Sigmoid colon (tissue), 7 donors: ENCODE results near the gene COL23A1. TPM values are rescaled to one million over a fixed set of nuclear protein-coding genes. Genes with fewer than 3 reads are reported as not detected.
A peak's percentile ranks its signal among the peaks of the same experiment; 100 is the strongest.

Source experiments
- DNase-seq: peaks from one replicate; pipeline ENCODE4 v3.0.0-alpha.2; 2019
- H3K27ac ChIP-seq, 4 donors: fragments of 200-600 bp; sonication (generic); one replicate each; pipeline ENCODE4 v1.5.1; 2016 to 2019; ENCODE audit warnings: mild to moderate bottlenecking in 1 of 4
- H3K27me3 ChIP-seq, 3 donors: fragments of 200-600 bp; sonication (generic); one replicate each; pipeline ENCODE4 v1.5.1; 2019; ENCODE audit warnings: mild to moderate bottlenecking in 1 of 3
- H3K36me3 ChIP-seq, 4 donors: fragments of 200-600 bp; sonication (generic); one replicate each; pipeline ENCODE4 v1.5.1; 2016 to 2019
- H3K4me1 ChIP-seq, 4 donors: fragments of 200-600 bp; sonication (generic); one replicate each; pipeline ENCODE4 v1.5.1; 2017 to 2019
- H3K4me3 ChIP-seq, 4 donors: fragments of 200-600 bp; sonication (generic); one replicate each; pipeline ENCODE4 v1.5.1; 2017 to 2019; ENCODE audit warnings: mild to moderate bottlenecking in 2 of 4, moderate library complexity in 1 of 4
- H3K9me3 ChIP-seq, 4 donors: fragments of 200-600 bp in 3 of 4; sonication (generic) in 3 of 4; one replicate each; pipeline versions ENCODE4 v1.5.1 to v1.6.1; 2013 to 2019
- EP300 ChIP-seq, 4 donors: sonication (generic); formaldehyde crosslinking; IDR thresholded peaks; one replicate each; pipeline ENCODE4 v1.6.1; 2017; ENCODE audit warnings: antibody characterized with exemption in 4 of 4
- POLR2A ChIP-seq, 2 donors: fragments of 450-650 bp; IDR thresholded peaks; one replicate each; pipeline ENCODE4 v1.6.1; 2016; ENCODE audit warnings: antibody characterized with exemption in 2 of 2, mild to moderate bottlenecking in 2 of 2, moderate library complexity in 2 of 2
- POLR2AphosphoS5 ChIP-seq, 4 donors: sonication (generic); formaldehyde crosslinking; IDR thresholded peaks; one replicate each; pipeline ENCODE4 v1.6.1; 2017; ENCODE audit warnings: antibody characterized with exemption in 4 of 4
- WGBS, 2 donors: extraction: QIAGEN DNeasy Blood & Tissue Kit; methylation state at CpG; one replicate each; pipeline ENCODE4 v1.1.7; 2013; 5-methylcytosine and 5-hydroxymethylcytosine counted together
- intact Hi-C: fragments of 100-400 bp; cut with DNase I; formaldehyde crosslinking; loops from one replicate; pipeline ENCODE4 v1.15.1; 2023
- polyA plus RNA-seq, 3 donors: library from polyadenylated mRNA; stranded (reverse); fragments of 200-250 nt; gene quantifications; one replicate each; pipeline ENCODE4 v1.2.3, GENCODE V29; 2013
- total RNA-seq, 4 donors: library from RNA; depleted of rRNA; stranded (reverse); fragments of >200 nt; gene quantifications; one replicate each; pipeline ENCODE4 v1.1.0, GENCODE V29; 2016
- TF ChIP-seq, protein P1 (sequence below), 4 experiments: fragments of 450-650 bp in 3 of 4; fragments of 200-600 bp in 1 of 4; IDR thresholded peaks; one replicate each; pipeline ENCODE4 v1.5.1; 2016 to 2019; ENCODE audit warnings: antibody characterized with exemption in 4 of 4, mild to moderate bottlenecking in 3 of 4, moderate library complexity in 2 of 4
- donor health status: healthy with polysubstance abuse.
- donor health status: Bipolar disorder and iron deficiency.
- donor health status: healthy.

COL23A1 gene
- total and polyA plus RNA-seq, 7 donors: 0.28 to 1.2 (median 0.57) TPM; not detected in 1

DNA sequence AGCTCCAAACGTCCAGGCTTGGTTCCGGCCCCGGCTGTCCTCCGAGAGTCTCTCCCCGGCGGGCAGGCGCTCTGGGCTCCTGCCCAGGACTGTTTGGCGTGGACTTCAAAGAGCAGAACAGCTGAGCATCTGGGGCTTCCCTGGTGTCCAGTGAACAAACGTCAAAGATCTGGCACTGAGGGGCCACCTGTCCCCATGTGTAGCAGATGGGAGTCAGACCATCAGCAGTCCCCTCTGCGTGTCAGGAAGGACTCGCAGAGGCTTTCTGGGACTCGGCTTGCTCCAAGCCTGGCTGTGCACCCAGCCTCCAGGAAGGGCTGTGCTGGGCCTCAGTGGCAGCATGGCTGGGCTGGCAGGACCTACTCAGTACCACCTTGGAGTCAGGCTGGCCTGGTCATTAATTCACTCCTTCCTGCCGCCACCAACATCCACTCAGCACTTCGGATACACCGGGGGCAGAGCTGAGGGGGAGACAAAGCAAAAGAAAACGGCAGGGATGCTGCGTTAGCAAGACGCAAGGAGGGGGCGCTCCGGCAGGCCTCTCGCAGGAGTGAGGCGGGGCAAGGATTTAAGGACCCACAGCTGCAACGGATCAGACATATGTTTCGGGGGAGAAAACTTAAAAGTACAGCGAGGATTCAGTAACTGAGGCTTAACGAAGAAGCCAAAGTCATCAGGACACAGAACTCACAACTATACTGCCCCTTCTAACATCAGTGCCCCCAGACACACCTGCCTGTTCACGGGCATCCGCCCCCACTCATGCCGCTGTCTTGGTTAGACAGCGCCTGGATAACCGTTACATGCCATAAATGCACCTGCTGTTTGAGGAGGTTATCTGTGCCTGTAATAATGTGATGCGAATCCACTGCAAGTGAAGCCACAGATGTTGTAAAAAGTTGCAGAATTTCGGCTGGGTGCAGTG lies 193.1 kb downstream of the COL23A1 start:
- H3K36me3 ChIP-seq: no peaks in the 10 kb centered on the region
- DNase-seq: peak; percentile 62
- intact Hi-C loops: no loop called here
- 64 to 65% methylated on average over 33 of the region's 33 CpGs for WGBS, 2 donors
- peaks cover 0 to 6% (median 0%) of the 10 kb centered on the region in 4 donors for H3K4me1 ChIP-seq
- TF ChIP-seq, protein P1, sequence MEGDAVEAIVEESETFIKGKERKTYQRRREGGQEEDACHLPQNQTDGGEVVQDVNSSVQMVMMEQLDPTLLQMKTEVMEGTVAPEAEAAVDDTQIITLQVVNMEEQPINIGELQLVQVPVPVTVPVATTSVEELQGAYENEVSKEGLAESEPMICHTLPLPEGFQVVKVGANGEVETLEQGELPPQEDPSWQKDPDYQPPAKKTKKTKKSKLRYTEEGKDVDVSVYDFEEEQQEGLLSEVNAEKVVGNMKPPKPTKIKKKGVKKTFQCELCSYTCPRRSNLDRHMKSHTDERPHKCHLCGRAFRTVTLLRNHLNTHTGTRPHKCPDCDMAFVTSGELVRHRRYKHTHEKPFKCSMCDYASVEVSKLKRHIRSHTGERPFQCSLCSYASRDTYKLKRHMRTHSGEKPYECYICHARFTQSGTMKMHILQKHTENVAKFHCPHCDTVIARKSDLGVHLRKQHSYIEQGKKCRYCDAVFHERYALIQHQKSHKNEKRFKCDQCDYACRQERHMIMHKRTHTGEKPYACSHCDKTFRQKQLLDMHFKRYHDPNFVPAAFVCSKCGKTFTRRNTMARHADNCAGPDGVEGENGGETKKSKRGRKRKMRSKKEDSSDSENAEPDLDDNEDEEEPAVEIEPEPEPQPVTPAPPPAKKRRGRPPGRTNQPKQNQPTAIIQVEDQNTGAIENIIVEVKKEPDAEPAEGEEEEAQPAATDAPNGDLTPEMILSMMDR (IDR thresholded peaks at IDR 0.05): no peak
- TF ChIP-seq POLR2AphosphoS5 (IDR thresholded peaks at IDR 0.05): no peak
- no peak for TF ChIP-seq EP300 (IDR thresholded peaks at IDR 0.05)
- TF ChIP-seq POLR2A (IDR thresholded peaks at IDR 0.05): no peak
- no peak overlapping the region for H3K4me3 ChIP-seq
- H3K27me3 ChIP-seq: peaks cover 0 to 20% (median 0%) of the 10 kb centered on the region in 3 donors
- no peak overlapping the region for H3K27ac ChIP-seq
- no peaks in the 10 kb centered on the region for H3K9me3 ChIP-seq

DNA sequence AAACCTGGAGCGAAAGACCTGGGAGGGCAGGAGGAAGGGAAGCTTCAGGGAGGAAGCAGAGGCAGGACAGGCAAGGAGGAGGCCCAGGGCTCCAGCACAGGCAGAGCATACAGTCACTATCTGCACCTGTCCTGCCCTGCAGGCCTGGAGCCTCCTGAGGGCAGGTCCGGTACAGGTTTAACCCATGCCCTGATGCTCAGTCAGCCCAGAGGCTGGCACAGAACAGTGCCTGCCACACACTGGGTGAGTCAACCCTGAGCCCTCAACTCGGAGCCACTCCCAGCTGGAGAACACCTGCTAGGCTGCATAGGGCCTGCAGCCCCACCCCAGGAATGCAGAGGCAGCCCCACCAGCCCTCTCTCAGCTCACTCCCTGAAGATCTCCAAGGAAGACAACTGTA lies 196.1 kb downstream of the COL23A1 start:
- Histone ChIP-seq H3K27ac (no peak overlapping the region), H3K9me3 (no peaks in the 10 kb centered on the region), H3K4me3 (no peak overlapping the region), H3K27me3 (peaks cover 0 to 30% (median 0%) of the 10 kb centered on the region in 3 donors), H3K36me3 (no peaks in the 10 kb centered on the region), H3K4me1 (peaks cover 0 to 6% (median 0%) of the 10 kb centered on the region in 4 donors)
- intact Hi-C loops: no loop called here
- TF ChIP-seq POLR2AphosphoS5 (IDR thresholded peaks at IDR 0.05) (no peak), EP300 (IDR thresholded peaks at IDR 0.05) (no peak), POLR2A (IDR thresholded peaks at IDR 0.05) (no peak)
- TF ChIP-seq, protein P1 (IDR thresholded peaks at IDR 0.05): no peak
- DNase-seq: peak; percentile 37
- WGBS, 2 donors: 61 to 78% methylated on average over 3 of the region's 3 CpGs

DNA sequence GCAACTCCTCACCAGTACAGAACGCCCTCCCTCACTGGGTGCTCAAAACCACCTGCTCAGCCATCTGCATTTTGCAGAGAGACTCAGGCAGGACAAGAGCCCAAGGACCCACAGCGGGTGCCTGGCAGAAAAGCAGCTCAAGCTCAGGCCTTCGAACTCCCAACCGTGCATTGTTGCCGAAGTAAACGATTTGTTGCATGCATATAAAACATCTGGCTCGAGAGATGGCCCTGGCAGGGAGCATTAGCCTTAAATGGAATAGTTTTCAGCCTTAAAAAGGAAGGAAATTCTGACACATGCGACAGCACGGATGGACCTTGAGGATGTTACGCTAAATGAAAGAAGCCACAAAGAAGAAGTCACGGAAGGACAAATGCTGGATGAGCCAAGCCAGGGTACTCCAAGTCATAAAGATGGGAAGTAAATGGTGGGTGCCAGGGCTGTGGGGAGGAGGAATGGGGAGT lies 197.2 kb downstream of the COL23A1 start:
- peak; percentile 40 for DNase-seq
- TF ChIP-seq, protein P1 (IDR thresholded peaks at IDR 0.05): no peak
- TF ChIP-seq POLR2AphosphoS5 (IDR thresholded peaks at IDR 0.05) (no peak), POLR2A (IDR thresholded peaks at IDR 0.05) (no peak), EP300 (IDR thresholded peaks at IDR 0.05) (no peak)

DNA sequence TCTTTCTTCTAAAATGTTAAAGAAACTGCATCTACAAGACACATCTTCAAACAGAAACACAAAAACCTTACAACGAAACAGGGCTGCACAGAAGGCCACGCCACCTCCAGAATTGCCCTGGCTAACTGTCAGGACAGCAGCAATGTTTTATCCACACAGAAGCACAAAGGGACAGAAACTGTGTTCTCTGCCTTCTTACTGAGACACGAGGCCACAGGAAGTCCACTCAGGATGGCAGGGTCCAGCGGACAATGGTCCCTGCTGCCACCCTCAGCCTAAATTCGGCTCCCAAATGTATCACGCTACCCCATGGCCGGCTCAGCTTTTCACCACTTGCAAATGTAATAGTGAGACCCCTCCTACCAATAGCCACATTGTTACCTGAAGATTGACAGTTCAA lies 197.8 kb downstream of the COL23A1 start:
- DNase-seq: no peak
- 81 to 88% methylated on average over 7 of the region's 7 CpGs for WGBS, 2 donors

More for the DNA sequence above, 197.2 kb downstream of the COL23A1 start:
- intact Hi-C loops: no loop called here
- H3K27ac ChIP-seq: no peak overlapping the region
- no peaks in the 10 kb centered on the region for H3K9me3 ChIP-seq
- no peaks in the 10 kb centered on the region for H3K36me3 ChIP-seq
- no peak overlapping the region for H3K4me3 ChIP-seq
- 69 to 72% methylated on average over 11 of the region's 11 CpGs for WGBS, 2 donors
- peaks cover 0 to 40% (median 0%) of the 10 kb centered on the region in 3 donors for H3K27me3 ChIP-seq
- H3K4me1 ChIP-seq: peaks cover 0 to 6% (median 0%) of the 10 kb centered on the region in 4 donors

More for the DNA sequence above, 197.8 kb downstream of the COL23A1 start:
- H3K9me3 ChIP-seq: no peaks in the 10 kb centered on the region
- intact Hi-C loops: no loop called here
- H3K27me3 ChIP-seq: peaks cover 0 to 37% (median 0%) of the 10 kb centered on the region in 3 donors
- no peak overlapping the region for H3K4me3 ChIP-seq
- peaks cover 0 to 6% (median 0%) of the 10 kb centered on the region in 4 donors for H3K4me1 ChIP-seq
- H3K36me3 ChIP-seq: no peaks in the 10 kb centered on the region
- TF ChIP-seq EP300 (IDR thresholded peaks at IDR 0.05) (no peak), POLR2A (IDR thresholded peaks at IDR 0.05) (no peak), POLR2AphosphoS5 (IDR thresholded peaks at IDR 0.05) (no peak)
- TF ChIP-seq, protein P1 (IDR thresholded peaks at IDR 0.05): no peak
- no peak overlapping the region for H3K27ac ChIP-seq
